ENCODE data around the gene IER2.
A peak's percentile ranks its signal among the peaks of the same experiment; 100 is the strongest.
"Not testable (repeated sequence)": the region's sequence is repeated elsewhere in the genome, so short reads cannot be mapped to it uniquely, and the experiment has no call there.

The IER2 gene

DNA sequence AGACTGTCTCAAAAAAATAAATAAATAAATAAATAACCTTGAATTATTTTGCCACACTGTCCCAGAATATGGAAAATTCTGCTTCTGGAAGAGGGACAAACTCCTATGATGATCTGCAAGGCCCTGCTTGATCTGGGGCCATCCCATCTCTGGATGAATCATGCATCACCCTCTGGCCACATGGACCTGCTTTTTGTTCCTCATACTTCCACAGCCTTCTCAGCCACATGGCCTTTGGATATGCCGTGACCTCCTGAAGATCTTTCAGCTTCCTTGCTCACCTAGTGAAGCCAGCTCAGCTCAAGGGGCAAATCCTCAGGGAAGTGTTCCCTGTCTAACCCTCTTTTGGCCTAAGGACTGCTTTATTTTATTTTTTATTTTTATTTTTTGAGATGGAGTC lies 10.3 kb downstream of the IER2 start:
- Histone ChIP-seq H3K27me3 (ENCODE audit: insufficient read depth, insufficient read length) (no peaks in the 10 kb centered on the region), H3K36me3 (ENCODE audit: insufficient read depth, insufficient read length, low read length) (no peaks in the 10 kb centered on the region), H3K4me3 (ENCODE audit: insufficient read length, low read depth) (no peak overlapping the region), H3K4me1 (ENCODE audit: insufficient read depth, insufficient read length) (peaks cover 12% of the 10 kb centered on the region), H3K9ac (ENCODE audit: insufficient read length, low read depth) (no peak overlapping the region), H3K9me3 (ENCODE audit: insufficient read depth, low read length) (no peaks in the 10 kb centered on the region)
- TF ChIP-seq ZNF274 (IDR thresholded peaks at IDR 0.05; ENCODE audit: low read depth, low read length) (no peak), YY1 (IDR thresholded peaks at IDR 0.05; ENCODE audit: insufficient read depth, insufficient read length) (no peak), SUZ12 (IDR thresholded peaks at IDR 0.05; ENCODE audit: extremely low read depth, insufficient read depth, insufficient read length) (no peak)
- DNase-seq (ENCODE audit: low read depth, low spot score) = no peak

DNA sequence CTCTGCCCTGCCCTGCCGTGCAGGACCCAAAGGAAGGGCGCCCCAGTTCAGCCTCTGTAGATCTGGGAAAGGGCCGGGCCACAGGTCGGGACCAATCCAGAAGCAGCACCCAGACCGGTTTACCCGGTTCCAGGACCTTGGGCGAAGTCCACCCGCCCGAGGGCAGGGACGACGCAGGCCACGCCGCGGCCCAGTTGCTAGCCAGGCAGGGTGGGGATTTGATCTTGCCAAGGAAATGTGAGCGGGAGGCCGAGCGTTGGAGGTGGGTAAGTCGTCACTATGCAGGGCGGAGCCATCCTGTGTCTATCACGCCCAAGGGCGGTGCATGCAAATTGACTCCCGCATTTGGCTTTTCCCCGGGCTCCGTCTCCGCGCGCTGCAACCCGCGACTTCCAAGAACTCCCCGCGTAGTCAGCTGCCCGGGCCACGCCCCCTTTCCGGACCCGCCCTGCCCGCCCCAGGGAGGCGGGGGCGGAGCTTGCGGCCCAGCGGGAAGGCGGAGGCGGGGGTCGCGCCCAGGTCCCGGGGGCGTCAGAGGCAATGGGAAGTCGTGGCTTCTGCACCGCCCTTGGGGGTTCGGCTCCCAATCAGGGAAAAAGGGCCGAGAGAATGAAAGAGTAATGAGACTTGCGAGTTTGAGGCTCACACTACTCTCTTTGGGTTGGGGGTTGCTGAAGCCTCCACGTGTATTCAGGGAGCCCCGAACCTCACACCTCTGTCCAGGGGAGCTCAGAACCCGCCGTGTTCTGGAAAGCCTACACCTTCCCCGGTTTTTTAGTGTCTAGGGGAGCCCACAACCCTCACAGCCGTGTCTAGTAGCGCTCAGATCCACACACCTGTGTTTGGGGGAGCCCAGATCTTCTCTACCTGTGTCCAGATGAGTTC lies 12.8 kb downstream of the IER2 start:
- TF ChIP-seq SUZ12 (IDR thresholded peaks at IDR 0.05; ENCODE audit: extremely low read depth, insufficient read depth, insufficient read length) = no peak
- TF ChIP-seq ZNF274 (IDR thresholded peaks at IDR 0.05; ENCODE audit: low read depth, low read length) = no peak
- no peak for TF ChIP-seq YY1 (IDR thresholded peaks at IDR 0.05; ENCODE audit: insufficient read depth, insufficient read length)
- no peaks in the 10 kb centered on the region for H3K9me3 ChIP-seq (ENCODE audit: insufficient read depth, low read length)
- H3K4me3 ChIP-seq (ENCODE audit: insufficient read length, low read depth) = peak overlapping the region; percentile 57
- H3K36me3 ChIP-seq (ENCODE audit: insufficient read depth, insufficient read length, low read length) = no peaks in the 10 kb centered on the region
- peaks cover 17% of the 10 kb centered on the region for H3K4me1 ChIP-seq (ENCODE audit: insufficient read depth, insufficient read length)
- DNase-seq (ENCODE audit: low read depth, low spot score) = peak; percentile 96
- H3K27me3 ChIP-seq (ENCODE audit: insufficient read depth, insufficient read length) = no peaks in the 10 kb centered on the region
- H3K9ac ChIP-seq (ENCODE audit: insufficient read length, low read depth) = peak overlapping the region; percentile 97

DNA sequence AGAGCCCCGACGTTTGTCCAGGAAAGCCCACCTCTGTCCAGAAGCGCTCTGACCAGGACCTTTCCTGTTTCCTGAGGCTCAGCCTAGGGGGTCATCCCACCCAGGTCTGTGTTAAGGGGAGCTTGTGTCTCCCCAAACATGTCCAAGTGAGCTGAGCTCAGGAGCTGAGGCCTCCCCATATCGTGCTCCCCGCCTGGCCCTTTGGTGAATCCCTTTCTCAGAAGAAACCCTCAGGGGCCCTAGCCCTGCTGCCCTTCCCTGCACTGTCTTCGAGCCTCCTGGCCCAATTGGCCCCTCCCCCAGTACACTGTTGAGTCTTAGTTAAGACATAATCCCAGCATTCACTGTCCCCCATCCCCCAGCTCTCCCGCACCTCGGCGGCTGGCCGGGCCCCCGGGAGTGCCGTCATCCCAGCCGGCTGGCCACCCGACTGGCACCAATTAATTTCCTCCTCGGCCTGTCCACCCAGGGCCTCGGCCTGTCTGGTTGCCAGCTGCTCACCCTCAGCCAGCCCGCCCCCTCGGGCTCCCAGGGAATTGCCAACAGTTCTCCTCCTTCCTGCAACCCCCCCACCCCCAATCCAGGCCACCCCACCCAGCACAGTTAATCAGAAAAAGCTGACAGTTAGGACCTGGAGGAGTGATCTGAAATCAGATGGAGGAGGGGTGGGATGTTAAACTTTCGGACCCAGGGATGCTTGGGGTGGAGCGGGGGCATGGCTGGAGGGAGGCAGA lies 13.6 kb downstream of the IER2 start:
- H3K27me3 ChIP-seq (ENCODE audit: insufficient read depth, insufficient read length) = no peaks in the 10 kb centered on the region
- H3K4me1 ChIP-seq (ENCODE audit: insufficient read depth, insufficient read length) = peaks cover 17% of the 10 kb centered on the region
- H3K36me3 ChIP-seq (ENCODE audit: insufficient read depth, insufficient read length, low read length) = no peaks in the 10 kb centered on the region
- peak overlapping the region; percentile 57 for H3K4me3 ChIP-seq (ENCODE audit: insufficient read length, low read depth)
- DNase-seq (ENCODE audit: low read depth, low spot score) = peak; percentile 92
- H3K9me3 ChIP-seq (ENCODE audit: insufficient read depth, low read length) = no peaks in the 10 kb centered on the region
- H3K9ac ChIP-seq (ENCODE audit: insufficient read length, low read depth) = peak overlapping the region; percentile 97
- no peak for TF ChIP-seq YY1 (IDR thresholded peaks at IDR 0.05; ENCODE audit: insufficient read depth, insufficient read length)
- no peak for TF ChIP-seq ZNF274 (IDR thresholded peaks at IDR 0.05; ENCODE audit: low read depth, low read length)
- TF ChIP-seq SUZ12 (IDR thresholded peaks at IDR 0.05; ENCODE audit: extremely low read depth, insufficient read depth, insufficient read length) = no peak

DNA sequence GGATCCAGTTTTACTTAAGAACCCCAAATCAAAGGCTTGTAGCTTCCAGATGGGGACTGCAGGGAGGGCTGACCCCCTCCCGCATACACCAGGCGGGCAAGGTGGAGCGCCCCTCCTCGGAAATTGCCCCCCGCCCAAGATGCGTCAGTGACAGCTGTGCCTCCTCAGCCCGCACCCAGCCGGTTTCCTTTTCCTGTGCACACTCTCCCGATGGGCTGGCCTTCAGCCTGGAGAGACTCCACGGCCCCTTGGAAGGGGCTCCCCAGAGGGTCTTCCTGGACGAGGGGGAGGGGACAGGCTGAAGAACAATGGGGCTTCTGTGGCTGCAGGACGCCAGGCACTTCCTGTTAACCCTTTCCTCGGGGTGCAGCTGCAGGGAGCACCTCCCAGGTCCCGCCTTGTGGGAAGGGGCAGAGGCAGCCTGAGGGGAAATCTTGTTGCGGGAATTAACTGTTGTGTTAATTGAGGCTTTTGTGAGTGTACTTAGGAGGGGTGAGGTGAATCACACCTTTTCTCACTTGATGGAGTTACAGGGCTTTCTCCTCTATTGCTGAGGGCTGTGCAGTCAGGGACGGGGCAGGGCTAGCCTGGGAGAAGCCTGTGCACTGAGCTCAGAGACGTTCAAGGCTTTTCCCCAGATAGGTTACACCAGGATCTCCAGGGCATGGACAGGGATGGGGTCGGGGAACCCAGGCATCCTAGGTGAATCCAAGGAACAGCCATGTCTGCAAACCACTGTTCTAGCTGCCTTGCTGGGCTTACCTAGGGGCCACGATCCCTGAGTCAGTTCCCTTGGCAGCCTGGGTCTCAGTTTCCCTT lies 14.3 kb downstream of the IER2 start:
- Histone ChIP-seq H3K27me3 (ENCODE audit: insufficient read depth, insufficient read length) (no peaks in the 10 kb centered on the region), H3K4me1 (ENCODE audit: insufficient read depth, insufficient read length) (peaks cover 17% of the 10 kb centered on the region), H3K4me3 (ENCODE audit: insufficient read length, low read depth) (peak overlapping the region; percentile 57), H3K9ac (ENCODE audit: insufficient read length, low read depth) (peak overlapping the region; percentile 97), H3K9me3 (ENCODE audit: insufficient read depth, low read length) (no peaks in the 10 kb centered on the region), H3K36me3 (ENCODE audit: insufficient read depth, insufficient read length, low read length) (no peaks in the 10 kb centered on the region)
- TF ChIP-seq ZNF274 (IDR thresholded peaks at IDR 0.05; ENCODE audit: low read depth, low read length) (no peak), SUZ12 (IDR thresholded peaks at IDR 0.05; ENCODE audit: extremely low read depth, insufficient read depth, insufficient read length) (no peak), YY1 (IDR thresholded peaks at IDR 0.05; ENCODE audit: insufficient read depth, insufficient read length) (no peak)
- peak; percentile 98 for DNase-seq (ENCODE audit: low read depth, low spot score)

DNA sequence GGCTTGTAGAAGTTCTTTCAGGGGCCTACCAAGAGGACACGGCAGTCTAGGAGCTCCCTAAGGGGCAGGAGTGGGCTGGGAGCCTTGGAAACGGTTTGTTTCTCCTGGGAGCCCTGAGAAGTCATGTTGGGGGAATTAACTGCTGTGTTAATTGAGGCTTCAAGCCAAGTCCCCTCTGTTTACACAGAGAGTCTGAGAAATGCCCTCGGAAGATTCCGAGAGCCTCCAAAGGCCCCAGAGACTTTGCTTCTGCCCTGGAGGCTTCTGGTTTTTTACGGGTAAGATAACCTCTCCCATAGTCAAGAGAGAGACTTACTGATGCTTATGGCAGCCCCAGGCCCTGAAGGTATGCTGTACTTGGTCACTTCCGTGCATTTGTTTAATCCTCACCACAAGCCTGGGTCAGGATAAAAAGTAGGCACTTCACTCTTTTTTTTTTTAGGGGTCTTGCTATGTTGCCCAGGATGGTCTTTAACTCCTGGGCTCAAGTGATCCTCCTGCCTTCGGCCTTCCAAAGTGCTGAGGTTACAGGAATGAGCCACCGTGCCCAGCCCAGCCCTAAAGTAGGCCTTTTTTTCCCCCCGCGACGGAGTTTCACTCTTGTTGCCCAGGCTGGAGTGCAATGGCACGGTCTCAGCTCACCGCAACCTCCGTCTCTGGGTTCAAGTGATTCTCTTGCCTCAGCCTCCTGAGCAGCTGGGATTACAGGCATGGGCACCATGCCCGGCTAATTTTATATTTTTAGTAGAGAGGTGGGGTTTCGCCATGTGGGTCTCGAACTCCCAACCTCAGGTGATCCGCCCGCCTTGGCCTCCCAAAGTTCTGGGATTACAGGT lies 15.2 kb downstream of the IER2 start:
- Histone ChIP-seq H3K36me3 (ENCODE audit: insufficient read depth, insufficient read length, low read length) (no peaks in the 10 kb centered on the region), H3K27me3 (ENCODE audit: insufficient read depth, insufficient read length) (no peaks in the 10 kb centered on the region), H3K9ac (ENCODE audit: insufficient read length, low read depth) (peak overlapping the region; percentile 79), H3K9me3 (ENCODE audit: insufficient read depth, low read length) (no peaks in the 10 kb centered on the region), H3K4me3 (ENCODE audit: insufficient read length, low read depth) (no peak overlapping the region), H3K4me1 (ENCODE audit: insufficient read depth, insufficient read length) (peaks cover 19% of the 10 kb centered on the region)
- TF ChIP-seq SUZ12 (IDR thresholded peaks at IDR 0.05; ENCODE audit: extremely low read depth, insufficient read depth, insufficient read length) (no peak), ZNF274 (IDR thresholded peaks at IDR 0.05; ENCODE audit: low read depth, low read length) (no peak), YY1 (IDR thresholded peaks at IDR 0.05; ENCODE audit: insufficient read depth, insufficient read length) (no peak)
- DNase-seq (ENCODE audit: low read depth, low spot score) = peak; percentile 51

DNA sequence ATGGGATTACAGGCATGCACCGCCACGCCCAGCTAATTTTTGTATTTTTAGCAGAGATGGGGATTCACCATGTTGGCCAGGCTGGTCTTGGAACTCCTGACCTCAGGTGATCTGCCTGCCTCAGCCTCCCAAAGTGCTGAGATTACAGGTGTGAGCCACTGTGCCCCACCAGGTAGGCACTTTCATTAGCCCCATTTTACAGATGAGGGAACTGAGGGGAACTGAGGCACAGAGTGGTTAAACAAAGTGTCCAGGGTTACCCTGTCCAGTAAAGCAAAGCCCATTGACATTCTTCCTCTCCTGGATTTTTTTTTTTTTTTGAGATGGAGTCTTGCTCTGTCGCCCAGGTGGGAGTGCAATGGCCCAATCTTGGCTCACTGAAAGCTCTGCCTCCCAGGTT lies 15.9 kb downstream of the IER2 start:
- peaks cover 18% of the 10 kb centered on the region for H3K4me1 ChIP-seq (ENCODE audit: insufficient read depth, insufficient read length)
- H3K4me3 ChIP-seq (ENCODE audit: insufficient read length, low read depth); H3K9ac ChIP-seq (ENCODE audit: insufficient read length, low read depth); H3K36me3 ChIP-seq (ENCODE audit: insufficient read depth, insufficient read length, low read length); H3K9me3 ChIP-seq (ENCODE audit: insufficient read depth, low read length); DNase-seq (ENCODE audit: low read depth, low spot score); H3K27me3 ChIP-seq (ENCODE audit: insufficient read depth, insufficient read length): not testable (repeated sequence)
